ENCODE data around the gene NRIP1.

The NRIP1 gene

GRCh38 chr21:15001113-15001512 is 63.7 kb downstream of the NRIP1 start:
- no peak for TF ChIP-seq CEBPB (IDR thresholded peaks at IDR 0.05)
- no peak for TF ChIP-seq FOXM1 (IDR thresholded peaks at IDR 0.05; ENCODE audit: borderline replicate concordance, low read depth)
- no peak for TF ChIP-seq USF1 (IDR thresholded peaks at IDR 0.05)
- TF ChIP-seq, protein P1, sequence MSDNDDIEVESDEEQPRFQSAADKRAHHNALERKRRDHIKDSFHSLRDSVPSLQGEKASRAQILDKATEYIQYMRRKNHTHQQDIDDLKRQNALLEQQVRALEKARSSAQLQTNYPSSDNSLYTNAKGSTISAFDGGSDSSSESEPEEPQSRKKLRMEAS (IDR thresholded peaks at IDR 0.05): no peak
- no peak for TF ChIP-seq ZBTB7A (IDR thresholded peaks at IDR 0.05; ENCODE audit: low read depth)
- no peak for TF ChIP-seq TEAD4 (IDR thresholded peaks at IDR 0.05)
- TF ChIP-seq NFIC (IDR thresholded peaks at IDR 0.05): no peak
- no peak for TF ChIP-seq RAD21 (IDR thresholded peaks at IDR 0.05; ENCODE audit: low read depth)

GRCh38 chr21:15000081-15000480 is 64.7 kb downstream of the NRIP1 start:
- no peak for TF ChIP-seq TCF12 (IDR thresholded peaks at IDR 0.05; ENCODE audit: low read depth)
- TF ChIP-seq CEBPB (IDR thresholded peaks at IDR 0.05): no peak
- TF ChIP-seq, protein P1 (IDR thresholded peaks at IDR 0.05): no peak
- TF ChIP-seq CREB1 (IDR thresholded peaks at IDR 0.05; ENCODE audit: low read depth): no peak
- TF ChIP-seq EP300 (IDR thresholded peaks at IDR 0.05; ENCODE audit: borderline replicate concordance): no peak
- TF ChIP-seq EGR1 (IDR thresholded peaks at IDR 0.05): no peak
- no peak for TF ChIP-seq TAF1 (IDR thresholded peaks at IDR 0.05; ENCODE audit: low read depth)

GRCh38 chr21:14998784-14999183 is 66.0 kb downstream of the NRIP1 start:
- no peak for TF ChIP-seq CEBPB (IDR thresholded peaks at IDR 0.05)
- TF ChIP-seq NFIC (IDR thresholded peaks at IDR 0.05): no peak
- TF ChIP-seq ZBTB7A (IDR thresholded peaks at IDR 0.05; ENCODE audit: low read depth): no peak
- TF ChIP-seq USF1 (IDR thresholded peaks at IDR 0.05): no peak
- no peak for TF ChIP-seq EGR1 (IDR thresholded peaks at IDR 0.05)
- TF ChIP-seq RAD21 (IDR thresholded peaks at IDR 0.05; ENCODE audit: low read depth): no peak
- no peak for TF ChIP-seq YY1 (IDR thresholded peaks at IDR 0.05; ENCODE audit: low read depth)
- no peak for TF ChIP-seq EP300 (IDR thresholded peaks at IDR 0.05; ENCODE audit: borderline replicate concordance)
- TF ChIP-seq TAF1 (IDR thresholded peaks at IDR 0.05; ENCODE audit: low read depth): no peak
- TF ChIP-seq, protein P2, sequence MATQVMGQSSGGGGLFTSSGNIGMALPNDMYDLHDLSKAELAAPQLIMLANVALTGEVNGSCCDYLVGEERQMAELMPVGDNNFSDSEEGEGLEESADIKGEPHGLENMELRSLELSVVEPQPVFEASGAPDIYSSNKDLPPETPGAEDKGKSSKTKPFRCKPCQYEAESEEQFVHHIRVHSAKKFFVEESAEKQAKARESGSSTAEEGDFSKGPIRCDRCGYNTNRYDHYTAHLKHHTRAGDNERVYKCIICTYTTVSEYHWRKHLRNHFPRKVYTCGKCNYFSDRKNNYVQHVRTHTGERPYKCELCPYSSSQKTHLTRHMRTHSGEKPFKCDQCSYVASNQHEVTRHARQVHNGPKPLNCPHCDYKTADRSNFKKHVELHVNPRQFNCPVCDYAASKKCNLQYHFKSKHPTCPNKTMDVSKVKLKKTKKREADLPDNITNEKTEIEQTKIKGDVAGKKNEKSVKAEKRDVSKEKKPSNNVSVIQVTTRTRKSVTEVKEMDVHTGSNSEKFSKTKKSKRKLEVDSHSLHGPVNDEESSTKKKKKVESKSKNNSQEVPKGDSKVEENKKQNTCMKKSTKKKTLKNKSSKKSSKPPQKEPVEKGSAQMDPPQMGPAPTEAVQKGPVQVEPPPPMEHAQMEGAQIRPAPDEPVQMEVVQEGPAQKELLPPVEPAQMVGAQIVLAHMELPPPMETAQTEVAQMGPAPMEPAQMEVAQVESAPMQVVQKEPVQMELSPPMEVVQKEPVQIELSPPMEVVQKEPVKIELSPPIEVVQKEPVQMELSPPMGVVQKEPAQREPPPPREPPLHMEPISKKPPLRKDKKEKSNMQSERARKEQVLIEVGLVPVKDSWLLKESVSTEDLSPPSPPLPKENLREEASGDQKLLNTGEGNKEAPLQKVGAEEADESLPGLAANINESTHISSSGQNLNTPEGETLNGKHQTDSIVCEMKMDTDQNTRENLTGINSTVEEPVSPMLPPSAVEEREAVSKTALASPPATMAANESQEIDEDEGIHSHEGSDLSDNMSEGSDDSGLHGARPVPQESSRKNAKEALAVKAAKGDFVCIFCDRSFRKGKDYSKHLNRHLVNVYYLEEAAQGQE (IDR thresholded peaks at IDR 0.05; ENCODE audit: low read depth): no peak
- no peak for TF ChIP-seq TCF12 (IDR thresholded peaks at IDR 0.05; ENCODE audit: low read depth)
- no peak for TF ChIP-seq CREB1 (IDR thresholded peaks at IDR 0.05; ENCODE audit: low read depth)
- TF ChIP-seq FOXM1 (IDR thresholded peaks at IDR 0.05; ENCODE audit: borderline replicate concordance, low read depth): no peak
- TF ChIP-seq, protein P1 (IDR thresholded peaks at IDR 0.05): no peak

DNA sequence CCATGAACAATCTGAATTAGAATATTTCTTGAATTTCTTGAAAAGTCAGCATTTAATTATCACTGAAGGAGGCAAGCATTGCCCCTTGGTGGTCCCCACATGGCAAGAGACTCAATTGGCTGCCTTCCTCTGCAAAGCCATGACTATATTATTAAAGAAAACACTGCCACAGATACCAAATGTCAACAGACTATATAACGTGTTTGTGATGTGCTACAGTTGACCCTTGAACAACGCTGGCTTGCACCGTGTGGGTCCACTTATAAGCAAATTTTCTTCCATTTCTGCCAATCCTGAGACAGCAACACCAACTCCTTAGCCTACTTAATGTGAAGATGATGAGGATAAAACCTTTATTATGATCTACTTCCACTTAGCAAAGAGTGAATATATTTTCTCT is 66.5 kb downstream of the NRIP1 start:
- TF ChIP-seq TCF12 (IDR thresholded peaks at IDR 0.05; ENCODE audit: low read depth) (no peak), ZBTB7A (IDR thresholded peaks at IDR 0.05; ENCODE audit: low read depth) (no peak), CREB1 (IDR thresholded peaks at IDR 0.05; ENCODE audit: low read depth) (no peak), TAF1 (IDR thresholded peaks at IDR 0.05; ENCODE audit: low read depth) (no peak)

DNA sequence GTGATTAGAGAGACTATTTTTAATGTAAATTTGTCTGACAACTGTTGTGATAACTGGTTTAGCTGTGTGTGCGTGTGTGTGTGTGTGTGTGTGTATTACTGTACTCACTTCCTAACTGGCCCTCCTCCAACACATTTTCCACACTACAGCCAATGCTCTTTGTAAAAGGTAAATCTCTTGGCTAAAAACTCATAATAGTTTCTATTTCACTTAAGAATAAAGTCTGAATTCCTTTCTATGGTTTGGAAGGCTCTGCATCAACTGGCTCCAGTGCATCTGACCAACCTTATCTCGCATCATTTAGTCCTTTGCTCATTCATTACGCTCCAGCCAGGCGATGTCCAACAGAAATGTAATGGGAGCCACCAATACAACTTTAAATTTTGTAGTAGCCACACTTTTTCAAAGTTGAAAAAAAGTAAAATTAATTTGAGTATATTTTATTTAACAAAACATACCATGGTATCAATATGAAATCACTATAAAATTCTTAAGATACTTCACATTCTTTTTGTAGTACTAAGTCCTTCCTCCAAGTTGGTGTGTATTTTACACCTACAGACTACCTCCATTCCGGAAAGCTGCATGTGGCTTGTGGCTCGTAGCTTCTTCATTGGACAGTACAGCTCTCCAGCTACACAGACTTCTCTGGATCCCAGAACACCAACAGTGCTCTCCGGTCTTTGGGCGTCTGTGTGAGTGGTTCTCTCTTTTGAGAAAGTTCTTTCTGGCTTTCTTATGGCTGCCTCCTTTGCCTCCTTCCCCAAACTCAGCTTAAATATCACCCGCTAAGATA is 68.9 kb downstream of the NRIP1 start:
- no peak for TF ChIP-seq EP300 (IDR thresholded peaks at IDR 0.05; ENCODE audit: borderline replicate concordance)
- no peak for TF ChIP-seq YY1 (IDR thresholded peaks at IDR 0.05; ENCODE audit: low read depth)
- TF ChIP-seq EGR1 (IDR thresholded peaks at IDR 0.05): no peak
- TF ChIP-seq, protein P1 (IDR thresholded peaks at IDR 0.05): no peak

DNA sequence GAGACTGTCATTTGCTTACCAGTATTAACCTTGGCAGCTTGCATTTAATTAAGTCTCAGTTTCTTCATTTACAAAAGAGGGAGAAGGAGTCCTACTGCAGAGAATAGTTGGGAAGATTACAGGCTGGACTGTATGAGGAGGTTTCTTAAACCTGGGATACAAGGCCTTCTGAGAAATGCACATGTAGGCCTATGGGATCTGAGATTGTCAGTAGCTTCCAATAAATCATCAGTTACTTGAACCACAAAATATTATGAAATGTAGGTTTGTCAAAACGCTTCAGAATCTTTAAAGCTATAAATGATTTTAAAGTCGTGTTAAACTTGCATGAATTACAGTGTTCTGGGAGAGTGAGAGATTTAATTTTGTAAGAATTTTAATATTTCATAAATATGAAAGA is 69.6 kb downstream of the NRIP1 start:
- TF ChIP-seq CREB1 (IDR thresholded peaks at IDR 0.05; ENCODE audit: low read depth) (no peak), FOXM1 (IDR thresholded peaks at IDR 0.05; ENCODE audit: borderline replicate concordance, low read depth) (no peak), EGR1 (IDR thresholded peaks at IDR 0.05) (no peak), NFIC (IDR thresholded peaks at IDR 0.05) (no peak), RAD21 (IDR thresholded peaks at IDR 0.05; ENCODE audit: low read depth) (no peak), TEAD4 (IDR thresholded peaks at IDR 0.05) (no peak), CEBPB (IDR thresholded peaks at IDR 0.05) (no peak), YY1 (IDR thresholded peaks at IDR 0.05; ENCODE audit: low read depth) (no peak)
- TF ChIP-seq, protein P2 (IDR thresholded peaks at IDR 0.05; ENCODE audit: low read depth): no peak
- TF ChIP-seq, protein P1 (IDR thresholded peaks at IDR 0.05): no peak
